Suppressor macrophage (primary cell): ENCODE measurements around the gene LINGO1.

Experiments
- DNase-seq, 4 experiments: peaks; one replicate each; pipeline ENCODE4 v3.0.0-alpha.2; 2020 to 2022

Gene LINGO1

GRCh38 chr15:77615472-77615871 is 17.2 kb downstream of the LINGO1 start:
- no peak for DNase-seq

- no peak for DNase-seq
Measured at GRCh38 chr15:77614251-77614806, 18.4 kb downstream of the LINGO1 start.

- no peak for DNase-seq
Measured at GRCh38 chr15:77613814-77614213, 18.9 kb downstream of the LINGO1 start.

GRCh38 chr15:77612958-77613601 is 19.6 kb downstream of the LINGO1 start:
- no peak for DNase-seq

GRCh38 chr15:77611767-77612166 is 20.9 kb downstream of the LINGO1 start:
- peak in 1 of 4 experiments; percentile 15 for DNase-seq

- DNase-seq: no peak
Measured at GRCh38 chr15:77610731-77611130, 22.0 kb downstream of the LINGO1 start.

GRCh38 chr15:77609558-77609957 is 23.2 kb downstream of the LINGO1 start:
- DNase-seq: no peak

- DNase-seq: no peak
Measured at GRCh38 chr15:77608774-77609173, 23.9 kb downstream of the LINGO1 start.

GRCh38 chr15:77607894-77608261 is 24.8 kb downstream of the LINGO1 start:
- no peak for DNase-seq

GRCh38 chr15:77607111-77607893 is 25.4 kb downstream of the LINGO1 start:
- peak in 2 of 4 experiments; percentile 27 to 33 for DNase-seq

- no peak for DNase-seq
Measured at GRCh38 chr15:77606142-77607034, 26.3 kb downstream of the LINGO1 start.

- no peak for DNase-seq
Measured at GRCh38 chr15:77605547-77605946, 27.2 kb downstream of the LINGO1 start.

GRCh38 chr15:77604973-77605372 is 27.7 kb downstream of the LINGO1 start:
- no peak for DNase-seq

GRCh38 chr15:77603611-77604336 is 28.9 kb downstream of the LINGO1 start:
- no peak for DNase-seq

GRCh38 chr15:77602800-77603199 is 29.9 kb downstream of the LINGO1 start:
- DNase-seq: no peak

GRCh38 chr15:77599899-77600298 is 32.8 kb downstream of the LINGO1 start:
- DNase-seq: peak; percentile 6 to 51 (median 42)

GRCh38 chr15:77599357-77599756 is 33.4 kb downstream of the LINGO1 start:
- no peak for DNase-seq

- no peak for DNase-seq
Measured at GRCh38 chr15:77598644-77599043, 34.1 kb downstream of the LINGO1 start.

GRCh38 chr15:77597804-77598453 is 34.8 kb downstream of the LINGO1 start:
- no peak for DNase-seq

- no peak for DNase-seq
Measured at GRCh38 chr15:77596821-77597803, 35.6 kb downstream of the LINGO1 start.
